Body of pancreas (tissue), 4 donors: ENCODE data around the gene GPR132.

Experiments
- POLR2A ChIP-seq, 3 donors: fragments of 450-650 bp; IDR thresholded peaks; one replicate each; pipeline ENCODE4 v1.6.1; 2016; ENCODE audit warnings: antibody characterized with exemption in 3 of 3, mild to moderate bottlenecking in 2 of 3
- TF ChIP-seq, protein P1 (sequence below), 7 experiments: fragments of 450-650 bp in 4 of 7; fragments of 200-600 bp in 3 of 7; sonication (generic) in 3 of 7; IDR thresholded peaks; one replicate each; pipeline ENCODE4 v1.5.1; 2016 to 2019; ENCODE audit warnings: antibody characterized with exemption in 7 of 7

DNA sequence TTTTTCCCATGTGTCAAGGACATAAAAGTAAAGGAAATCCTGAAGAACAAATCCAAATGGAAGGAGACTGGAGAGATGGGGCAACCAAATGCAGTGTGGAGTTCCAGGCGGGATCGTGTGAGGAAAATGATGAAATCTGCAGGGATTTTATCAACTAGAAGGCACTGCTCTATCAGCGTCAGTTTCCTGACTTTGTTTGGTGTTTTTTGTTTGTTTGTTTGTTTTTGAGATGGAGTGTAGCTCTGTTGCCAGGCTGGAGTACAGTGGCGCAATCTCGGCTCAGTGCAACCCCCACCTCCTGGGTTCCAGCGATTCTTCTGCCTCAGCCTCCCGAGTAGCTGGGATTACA lies 43.3 kb upstream of the GPR132 start:
- TF ChIP-seq, protein P1, sequence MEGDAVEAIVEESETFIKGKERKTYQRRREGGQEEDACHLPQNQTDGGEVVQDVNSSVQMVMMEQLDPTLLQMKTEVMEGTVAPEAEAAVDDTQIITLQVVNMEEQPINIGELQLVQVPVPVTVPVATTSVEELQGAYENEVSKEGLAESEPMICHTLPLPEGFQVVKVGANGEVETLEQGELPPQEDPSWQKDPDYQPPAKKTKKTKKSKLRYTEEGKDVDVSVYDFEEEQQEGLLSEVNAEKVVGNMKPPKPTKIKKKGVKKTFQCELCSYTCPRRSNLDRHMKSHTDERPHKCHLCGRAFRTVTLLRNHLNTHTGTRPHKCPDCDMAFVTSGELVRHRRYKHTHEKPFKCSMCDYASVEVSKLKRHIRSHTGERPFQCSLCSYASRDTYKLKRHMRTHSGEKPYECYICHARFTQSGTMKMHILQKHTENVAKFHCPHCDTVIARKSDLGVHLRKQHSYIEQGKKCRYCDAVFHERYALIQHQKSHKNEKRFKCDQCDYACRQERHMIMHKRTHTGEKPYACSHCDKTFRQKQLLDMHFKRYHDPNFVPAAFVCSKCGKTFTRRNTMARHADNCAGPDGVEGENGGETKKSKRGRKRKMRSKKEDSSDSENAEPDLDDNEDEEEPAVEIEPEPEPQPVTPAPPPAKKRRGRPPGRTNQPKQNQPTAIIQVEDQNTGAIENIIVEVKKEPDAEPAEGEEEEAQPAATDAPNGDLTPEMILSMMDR (IDR thresholded peaks at IDR 0.05): no peak
- TF ChIP-seq POLR2A (IDR thresholded peaks at IDR 0.05): no peak
